K562 (cell line): ENCODE results near the gene MARCKSL1. TPM values are rescaled to one million over a fixed set of nuclear protein-coding genes. Genes with fewer than 3 reads are reported as not detected.
A peak's percentile ranks its signal among the peaks of the same experiment; 100 is the strongest.

ENCODE experiments used
- ATAC-seq: fragments of 200-7000 bp; cut with Tn5 transposase; 3 replicates; pipeline ENCODE4 v1.9.1; 2020; ENCODE audit warnings: moderate library complexity
- BruUV-seq: library from RNA; stranded (reverse); fragments of 400-500 nt; replicated peaks from 2 replicates; lab custom pipeline; 2021; lab: Mats Ljungman, UMichigan
- CTCF ChIA-PET: fragments of 300-600 bp; formaldehyde crosslinking; extraction: SDS; loops from one replicate; lab custom pipeline; 2021; ENCODE audit warnings: low intra/inter-chr PET ratio; lab: Yijun Ruan, JAX
- POLR2A ChIA-PET: fragments of 300-600, 350-650 bp; sonication (Branson Sonifier 250); formaldehyde crosslinking; extraction: SDS; loops from one replicate; lab custom pipeline; 2021; ENCODE audit warnings: antibody characterized with exemption, inconsistent platforms; lab: Yijun Ruan, JAX
- DNase-seq, 4 experiments: peaks; one replicate each; pipeline versions ENCODE4 v3.0.0 to v3.0.0-alpha.2; 2011 to 2018; ENCODE audit warnings: low spot score in 3 of 4, mixed read lengths in 3 of 4; ENCODE audit errors: extremely low read depth in 1 of 4
- FAIRE-seq: peaks from 2 replicates; lab custom pipeline; 2011; peaks lifted over from hg19 to GRCh38; lab: Jason Lieb, UNC
- H2AFZ ChIP-seq: 2 replicates; pipeline ENCODE4 v1.6.0; 2011; ENCODE audit warnings: low read depth, low read length, control low read depth, inconsistent platforms
- H3K27ac ChIP-seq: fragments of 200-600 bp; 3 replicates; pipeline ENCODE4 v1.8.0; 2011; ENCODE audit warnings: low read depth, mild to moderate bottlenecking, control low read depth, inconsistent platforms, low read length, moderate library complexity, mixed read lengths; ENCODE audit errors: extremely low read depth
- H3K27me3 ChIP-seq, 2 experiments: fragments of 300-600 bp in 1 of 2; 2 replicates in 1 of 2; 3 replicates in 1 of 2; pipeline versions ENCODE4 v1.6.0 to v1.8.0; 2011; ENCODE audit warnings: inconsistent platforms in 2 of 2, low read length in 2 of 2, mild to moderate bottlenecking in 1 of 2, mixed read lengths in 1 of 2, moderate library complexity in 1 of 2; ENCODE audit not compliant: control insufficient read depth in 2 of 2, insufficient read depth in 2 of 2
- H3K36me3 ChIP-seq: fragments of 300-600 bp; 3 replicates; pipeline ENCODE4 v1.8.0; 2011; ENCODE audit warnings: mild to moderate bottlenecking, low read length, inconsistent platforms; ENCODE audit not compliant: control insufficient read depth, insufficient read depth
- H3K4me1 ChIP-seq, 2 experiments: fragments of 200-600 bp in 1 of 2; replicated peaks in 1 of 2; 2 replicates in 1 of 2; 3 replicates in 1 of 2; pipeline versions ENCODE4 v1.5.1 to v1.8.0; 2011; ENCODE audit warnings: inconsistent platforms in 2 of 2, low read length in 2 of 2, mild to moderate bottlenecking in 1 of 2, mixed read lengths in 1 of 2, moderate library complexity in 1 of 2; ENCODE audit not compliant: control insufficient read depth in 2 of 2, insufficient read depth in 2 of 2
- H3K4me2 ChIP-seq: 2 replicates; pipeline ENCODE4 v1.6.1; 2011; ENCODE audit warnings: low read length, control low read depth, inconsistent platforms, mixed read lengths; ENCODE audit not compliant: insufficient read depth
- H3K4me3 ChIP-seq: fragments of 200-600 bp; sonication (generic), shearing (Covaris generic); 2 replicates; pipeline ENCODE4 v1.5.1; 2016; ENCODE audit warnings: control low read depth, inconsistent platforms
- H3K79me2 ChIP-seq: fragments of 200-600 bp; 3 replicates; pipeline ENCODE4 v1.8.0; 2011; ENCODE audit warnings: low read length, inconsistent platforms; ENCODE audit not compliant: control insufficient read depth, insufficient read depth
- H3K9ac ChIP-seq, 2 experiments: 2 replicates each; pipeline versions ENCODE4 v1.6.0 to v1.6.1; 2011; ENCODE audit warnings: low read depth in 2 of 2, low read length in 2 of 2, control low read depth in 1 of 2, inconsistent platforms in 1 of 2, mild to moderate bottlenecking in 1 of 2, mixed read lengths in 1 of 2; ENCODE audit not compliant: insufficient read depth in 1 of 2
- H3K9me1 ChIP-seq: one replicate; pipeline ENCODE4 v1.6.0; 2011; ENCODE audit warnings: inconsistent platforms, mild to moderate bottlenecking, low read length, moderate library complexity; ENCODE audit not compliant: control insufficient read depth, insufficient read depth
- H3K9me3 ChIP-seq: replicated peaks from 2 replicates; pipeline ENCODE4 v1.5.1; 2011; ENCODE audit warnings: low read depth, low read length, inconsistent platforms; ENCODE audit not compliant: control insufficient read depth, insufficient read depth
- H4K20me1 ChIP-seq: replicated peaks from 2 replicates; pipeline ENCODE4 v1.6.1; 2011; ENCODE audit warnings: low read length, inconsistent platforms, mixed read lengths; ENCODE audit not compliant: control insufficient read depth, insufficient read depth
- CBX8 ChIP-seq: fragments of 200-600 bp; sonication (generic); IDR thresholded peaks from 2 replicates; pipeline ENCODE4 v1.6.1; 2012; ENCODE audit warnings: borderline replicate concordance, mixed run types, low read depth, mild to moderate bottlenecking, moderate library complexity, mixed read lengths, low read length, control low read depth, inconsistent platforms; ENCODE audit not compliant: poor library complexity, severe bottlenecking; ENCODE audit errors: extremely low read depth
- E4F1 ChIP-seq: fragments of 250-450 bp; sonication (Bioruptor Pico); IDR thresholded peaks from 2 replicates; pipeline ENCODE4 v1.5.0; 2021; ENCODE audit warnings: mild to moderate bottlenecking, borderline replicate concordance
- FOXJ3 ChIP-seq: sonication (generic); formaldehyde crosslinking; IDR thresholded peaks from 2 replicates; pipeline ENCODE4 v1.4.0; 2020; ENCODE audit warnings: mild to moderate bottlenecking, missing genetic modification reagents
- HEY1 ChIP-seq: fragments of 250-450 bp; sonication (Bioruptor Pico); IDR thresholded peaks from 2 replicates; pipeline ENCODE4 v1.5.0; 2020; ENCODE audit warnings: mild to moderate bottlenecking, moderate library complexity, borderline replicate concordance
- MAX ChIP-seq: sonication (generic); formaldehyde crosslinking; IDR thresholded peaks from 2 replicates; pipeline ENCODE4 v1.9.0; 2022; ENCODE audit warnings: mild to moderate bottlenecking, missing genetic modification reagents
- MCM5 ChIP-seq: fragments of 450-650 bp; IDR thresholded peaks from 2 replicates; pipeline ENCODE4 v1.6.1; 2016; ENCODE audit warnings: low read depth
- MTA1 ChIP-seq: fragments of 450-650 bp; IDR thresholded peaks from 2 replicates; pipeline ENCODE4 v1.6.1; 2017; ENCODE audit warnings: borderline replicate concordance
- PRMT5 ChIP-seq: sonication (generic); formaldehyde crosslinking; IDR thresholded peaks from 2 replicates; pipeline ENCODE4 v1.5.0; 2020; ENCODE audit warnings: missing genetic modification reagents
- RFX5 ChIP-seq: IDR thresholded peaks from 2 replicates; pipeline ENCODE4 v1.6.1; 2011; ENCODE audit warnings: low read depth, mild to moderate bottlenecking, improper control_type of control experiment, low read length
- TAF9B ChIP-seq: fragments of 450-650 bp; IDR thresholded peaks from 2 replicates; pipeline ENCODE4 v1.6.1; 2018; ENCODE audit warnings: mild to moderate bottlenecking; ENCODE audit not compliant: partially characterized antibody
- TAL1 ChIP-seq: fragments of 450-650 bp; IDR thresholded peaks from 2 replicates; pipeline ENCODE4 v1.6.1; 2016; ENCODE audit warnings: mild to moderate bottlenecking
- VEZF1 ChIP-seq: fragments of 200-800 bp; sonication (Bioruptor generic); IDR thresholded peaks from 2 replicates; pipeline ENCODE4 v1.6.1; 2017; ENCODE audit warnings: missing genetic modification characterization, missing compliant biosample characterization
- XRCC5 ChIP-seq: fragments of 200-400 bp; formaldehyde crosslinking; IDR thresholded peaks from 2 replicates; pipeline ENCODE4 v1.6.1; 2017; ENCODE audit warnings: low read depth, mild to moderate bottlenecking, low read length
- ZBED1 ChIP-seq: IDR thresholded peaks from 2 replicates; pipeline ENCODE4 v1.6.1; 2014
- ZBTB2 ChIP-seq: fragments of 450-650 bp; IDR thresholded peaks from 2 replicates; pipeline ENCODE4 v1.6.1; 2016; ENCODE audit warnings: antibody characterized with exemption
- ZNF217 ChIP-seq: sonication (generic); formaldehyde crosslinking; IDR thresholded peaks from 2 replicates; pipeline ENCODE4 v1.8.0; 2022; ENCODE audit warnings: mild to moderate bottlenecking, missing genetic modification reagents
- ZNF584 ChIP-seq: fragments of 200-800 bp; sonication (Bioruptor generic); IDR thresholded peaks from 2 replicates; pipeline ENCODE4 v1.6.1; 2016; ENCODE audit warnings: low read depth, mild to moderate bottlenecking, missing genetic modification characterization, missing compliant biosample characterization
- ZNF717 ChIP-seq: fragments of 250-450 bp; sonication (Bioruptor Pico); IDR thresholded peaks from 2 replicates; pipeline ENCODE4 v1.5.0; 2021
- WGBS: fragments of 100-300 bp; shearing (Covaris generic); methylation state at CpG from one replicate; pipeline ENCODE4 v1.1.6; 2016; ENCODE audit warnings: low coverage, mixed read lengths; ENCODE audit not compliant: insufficient coverage; ENCODE audit errors: missing lambda C conversion rate; 5-methylcytosine and 5-hydroxymethylcytosine counted together
- in situ Hi-C: fragments of 300-500 bp; cut with MboI; formaldehyde crosslinking; loops from 4 replicates; pipeline ENCODE4 v1.15.0; 2018; ENCODE audit warnings: inconsistent platforms, mixed read lengths
- intact Hi-C: fragments of 100-400 bp; cut with micrococcal nuclease; formaldehyde crosslinking; loops from 2 replicates; pipeline ENCODE4 v1.14.2; 2022
- polyA plus RNA-seq, 8 experiments: library from polyadenylated mRNA; depleted of rRNA in 4 of 8; stranded (reverse) in 5 of 8; unstranded in 3 of 8; fragments of >200 nt; fragmentation: Nextera tagmentation in 2 of 8; fragmentation: Illumina TruSeq in 1 of 8; extraction: Ambion mirVana in 2 of 8; extraction: Trizol in 1 of 8; gene quantifications; 2 replicates each; pipeline versions ENCODE4 v1.2.1 to v1.2.3, GENCODE V29; 2011 to 2014; ENCODE audit warnings: inconsistent platforms in 1 of 8, missing spikeins in 1 of 8
- total RNA-seq, 7 experiments: library from RNA; depleted of rRNA in 6 of 7; stranded (reverse); fragments of >200 nt in 6 of 7; fragmentation: Illumina TruSeq in 2 of 7; extraction: Trizol in 2 of 7; gene quantifications; 2 replicates each; pipeline versions ENCODE4 v1.2.1 to v1.2.3, GENCODE V29; 2011 to 2021; ENCODE audit warnings: low replicate concordance in 1 of 7

Gene MARCKSL1
- total and polyA plus RNA-seq, 9 of the 15 experiments (the other 6 are each of a cell fraction or from before 2014, with no cell fraction given), result 14.7 to 325 (median 155) TPM

GRCh38 chr1:32338637-32339145 is 2.7 kb upstream of the MARCKSL1 start:
- no TSS peak for BruUV-seq
- H3K9me1 ChIP-seq, result peaks cover 4% of the 10 kb centered on the region
- H3K27ac ChIP-seq, result no peak overlapping the region
- ATAC-seq (no peak), FAIRE-seq (no peak), DNase-seq (no peak)
- no peak overlapping the region for H3K4me3 ChIP-seq
- no peaks in the 10 kb centered on the region for H3K27me3 ChIP-seq
- H3K4me1 ChIP-seq, result peaks cover 23 to 58% of the 10 kb centered on the region in 2 experiments
- H2AFZ ChIP-seq, result no peak overlapping the region
- ChIA-PET CTCF (no interaction called here), POLR2A (interaction anchor here (1.5 kb wide), 1 partner anchor 14 kb away, joined by 8 read pairs; no protein-coding TSS in a partner anchor)
- H3K36me3 ChIP-seq, result peaks cover 14% of the 10 kb centered on the region
- peaks cover 23% of the 10 kb centered on the region for H3K79me2 ChIP-seq
- peak overlapping the region in 1 of 2 experiments; percentile 56; a peak in 2 of 4 replicates for H3K9ac ChIP-seq
- intact Hi-C loops (loop anchor here (5.0 kb wide), 1 partner anchor 54 kb away; the partner anchor contains the start of gene BSDC1), in situ Hi-C loops (no loop called here)
- H4K20me1 ChIP-seq, result 0 out of 2 replicates have a peak, but pooled peaks cover 12% of the 10 kb centered on the region
- H3K4me2 ChIP-seq, result no peak overlapping the region
- no peak for TF ChIP-seq ZBED1
- TF ChIP-seq ZNF584 (CRISPR knock-in tag), result no peak
- no peak for TF ChIP-seq MAX (CRISPR knock-in tag)
- TF ChIP-seq ZNF717 (CRISPR knock-in tag), result no peak
- TF ChIP-seq MTA1, result no peak
- no peak for TF ChIP-seq RFX5
- no peak for TF ChIP-seq MCM5
- TF ChIP-seq HEY1 (CRISPR knock-in tag), result no peak
- TF ChIP-seq ZBTB2, result no peak
- no peak for TF ChIP-seq VEZF1 (CRISPR knock-in tag)
- no peak for TF ChIP-seq PRMT5 (CRISPR knock-in tag)
- TF ChIP-seq TAF9B, result no peak
- TF ChIP-seq E4F1, result no peak
- TF ChIP-seq TAL1, result no peak
- TF ChIP-seq CBX8, result no peak
- TF ChIP-seq XRCC5, result no peak
- no peak for TF ChIP-seq FOXJ3 (CRISPR knock-in tag)
- no peak for TF ChIP-seq ZNF217
- no peaks in the 10 kb centered on the region for H3K9me3 ChIP-seq
- WGBS, result 60% methylated on average over 14 of the region's 14 CpGs
